Suprapubic skin (tissue), 3 donors: Measurements from ENCODE around the gene KY.

Source experiments
- EP300 ChIP-seq: sonication (generic); formaldehyde crosslinking; IDR thresholded peaks from one replicate; pipeline ENCODE4 v1.6.1; 2017; ENCODE audit warnings: antibody characterized with exemption
- POLR2A ChIP-seq, 2 donors: fragments of 450-650 bp; IDR thresholded peaks; one replicate each; pipeline ENCODE4 v1.6.1; 2017; ENCODE audit warnings: antibody characterized with exemption in 2 of 2, mild to moderate bottlenecking in 2 of 2, moderate library complexity in 2 of 2
- TF ChIP-seq, protein P1 (sequence below), 2 donors: fragments of 200-600 bp in 1 of 2; fragments of 450-650 bp in 1 of 2; sonication (generic) in 1 of 2; IDR thresholded peaks; one replicate each; pipeline ENCODE4 v1.5.1; 2016 to 2019; ENCODE audit warnings: antibody characterized with exemption in 2 of 2, mild to moderate bottlenecking in 1 of 2, moderate library complexity in 1 of 2

DNA sequence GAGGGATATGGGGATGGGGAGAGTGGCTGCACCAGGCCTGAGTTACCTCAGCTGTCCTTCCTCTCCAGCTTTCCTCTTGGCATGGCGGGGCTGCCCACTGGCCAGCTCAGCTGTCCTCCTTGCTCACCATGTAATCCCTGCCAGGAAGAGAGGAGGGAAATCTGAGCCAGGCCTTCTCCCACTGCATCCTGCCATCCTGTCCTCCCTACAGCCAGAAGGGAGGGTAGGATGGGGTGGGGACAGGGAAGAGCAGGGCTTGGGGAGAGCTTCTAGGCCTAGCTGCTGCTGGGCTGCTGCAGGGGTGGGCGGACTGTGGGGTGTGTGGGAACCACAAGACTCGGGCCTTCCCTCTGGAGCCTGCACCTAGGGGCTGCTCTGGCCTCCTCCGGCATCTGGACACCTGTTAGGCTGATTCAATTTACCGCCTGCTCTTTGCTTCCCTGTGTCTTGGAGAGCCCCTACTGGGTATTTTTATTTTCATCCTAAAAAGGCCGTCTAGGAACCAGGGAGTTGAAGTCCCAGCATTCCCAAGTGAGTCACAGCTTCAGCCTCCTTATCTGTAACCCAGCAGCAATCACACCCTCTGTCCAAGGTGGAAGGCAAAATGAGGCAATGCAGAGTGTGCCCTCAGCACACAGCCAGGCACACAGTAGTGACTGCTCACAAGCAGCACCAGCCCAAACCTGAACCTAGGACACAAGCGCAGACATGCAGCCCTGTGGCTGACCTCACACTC, 13.1 kb upstream of the KY start:
- TF ChIP-seq, protein P1, sequence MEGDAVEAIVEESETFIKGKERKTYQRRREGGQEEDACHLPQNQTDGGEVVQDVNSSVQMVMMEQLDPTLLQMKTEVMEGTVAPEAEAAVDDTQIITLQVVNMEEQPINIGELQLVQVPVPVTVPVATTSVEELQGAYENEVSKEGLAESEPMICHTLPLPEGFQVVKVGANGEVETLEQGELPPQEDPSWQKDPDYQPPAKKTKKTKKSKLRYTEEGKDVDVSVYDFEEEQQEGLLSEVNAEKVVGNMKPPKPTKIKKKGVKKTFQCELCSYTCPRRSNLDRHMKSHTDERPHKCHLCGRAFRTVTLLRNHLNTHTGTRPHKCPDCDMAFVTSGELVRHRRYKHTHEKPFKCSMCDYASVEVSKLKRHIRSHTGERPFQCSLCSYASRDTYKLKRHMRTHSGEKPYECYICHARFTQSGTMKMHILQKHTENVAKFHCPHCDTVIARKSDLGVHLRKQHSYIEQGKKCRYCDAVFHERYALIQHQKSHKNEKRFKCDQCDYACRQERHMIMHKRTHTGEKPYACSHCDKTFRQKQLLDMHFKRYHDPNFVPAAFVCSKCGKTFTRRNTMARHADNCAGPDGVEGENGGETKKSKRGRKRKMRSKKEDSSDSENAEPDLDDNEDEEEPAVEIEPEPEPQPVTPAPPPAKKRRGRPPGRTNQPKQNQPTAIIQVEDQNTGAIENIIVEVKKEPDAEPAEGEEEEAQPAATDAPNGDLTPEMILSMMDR (IDR thresholded peaks at IDR 0.05), result no peak
- no peak for TF ChIP-seq EP300
- TF ChIP-seq POLR2A (IDR thresholded peaks at IDR 0.05), result no peak
